Upper lobe of right lung (tissue), 1 donor: ENCODE data around the gene TLR5. TPM values are rescaled to one million over a fixed set of nuclear protein-coding genes. Genes with fewer than 3 reads are reported as not detected.

Experiments
- ATAC-seq: fragments of 200-7000 bp; cut with Tn5 transposase; one replicate; pipeline ENCODE4 v1.9.1; 2020; ENCODE audit warnings: mild to moderate bottlenecking, moderate library complexity
- DNase-seq: peaks from one replicate; pipeline ENCODE4 v3.0.0-alpha.2; 2020
- H3K27ac ChIP-seq: fragments of 200-600 bp; one replicate; pipeline ENCODE4 v1.8.0; 2022
- H3K27me3 ChIP-seq: fragments of 200-600 bp; one replicate; pipeline ENCODE4 v1.8.0; 2022; ENCODE audit warnings: mild to moderate bottlenecking
- H3K36me3 ChIP-seq: fragments of 200-600 bp; one replicate; pipeline ENCODE4 v1.8.0; 2022
- H3K4me1 ChIP-seq: fragments of 200-600 bp; one replicate; pipeline ENCODE4 v1.8.0; 2022
- H3K4me3 ChIP-seq: fragments of 200-600 bp; one replicate; pipeline ENCODE4 v1.8.0; 2022; ENCODE audit warnings: mild to moderate bottlenecking
- H3K9me3 ChIP-seq: fragments of 200-600 bp; one replicate; pipeline ENCODE4 v1.8.0; 2022
- intact Hi-C: fragments of 100-400 bp; cut with DNase I; formaldehyde crosslinking; loops from one replicate; pipeline ENCODE4 v1.11.0; 2022
- total RNA-seq: library from RNA; stranded (reverse); fragmentation: NEBNext Ultra II Directional; extraction: Animal tissue kit (Norgen Biotek cat#: 25700); gene quantifications from one replicate; pipeline ENCODE4 v1.2.1, GENCODE V29; 2021
- TF ChIP-seq, protein P1 (sequence below): fragments of 200-600 bp; IDR thresholded peaks from one replicate; pipeline ENCODE4 v1.8.0; 2022; ENCODE audit warnings: antibody characterized with exemption
- donor health status: DM: no; HTN: yes; CAD: no; lungs with severe emphysema.

The TLR5 gene
- total RNA-seq, 1 donor from 2014 or later, result 22.3 TPM

DNA sequence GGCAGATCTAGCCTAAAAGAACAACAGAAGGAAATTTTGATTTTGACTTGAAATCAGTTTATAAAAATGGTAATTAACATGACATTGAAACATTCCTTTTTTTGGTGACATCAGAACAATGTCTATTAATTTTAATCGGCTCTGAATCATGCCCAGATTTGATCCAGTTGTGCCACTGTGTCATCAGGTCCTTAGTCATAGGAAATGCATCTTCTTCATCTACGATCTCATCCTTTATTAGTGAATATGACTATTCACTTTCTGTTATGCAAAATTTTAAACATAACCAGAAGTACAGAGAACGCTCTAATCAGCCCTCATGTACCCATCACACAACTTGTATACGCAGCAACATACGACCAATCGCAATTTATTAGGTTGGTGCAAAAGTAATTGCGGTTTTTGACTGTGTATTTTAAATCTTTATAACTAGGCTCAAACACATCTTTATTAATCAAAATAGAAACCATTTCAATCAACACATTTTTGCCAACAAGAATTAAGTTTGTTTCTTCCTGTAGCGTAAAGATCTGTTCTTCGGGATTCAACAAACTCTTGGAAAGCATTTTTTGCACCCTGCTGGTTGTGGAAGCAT lies 40.3 kb upstream of the TLR5 start:
- Histone ChIP-seq H3K9me3 (no peaks in the 10 kb centered on the region), H3K4me3 (no peak overlapping the region), H3K27ac (no peak overlapping the region), H3K27me3 (no peaks in the 10 kb centered on the region), H3K36me3 (no peaks in the 10 kb centered on the region), H3K4me1 (peaks cover 24% of the 10 kb centered on the region)
- no peak for DNase-seq
- no peak for ATAC-seq
- intact Hi-C loops, result no loop called here
- TF ChIP-seq, protein P1, sequence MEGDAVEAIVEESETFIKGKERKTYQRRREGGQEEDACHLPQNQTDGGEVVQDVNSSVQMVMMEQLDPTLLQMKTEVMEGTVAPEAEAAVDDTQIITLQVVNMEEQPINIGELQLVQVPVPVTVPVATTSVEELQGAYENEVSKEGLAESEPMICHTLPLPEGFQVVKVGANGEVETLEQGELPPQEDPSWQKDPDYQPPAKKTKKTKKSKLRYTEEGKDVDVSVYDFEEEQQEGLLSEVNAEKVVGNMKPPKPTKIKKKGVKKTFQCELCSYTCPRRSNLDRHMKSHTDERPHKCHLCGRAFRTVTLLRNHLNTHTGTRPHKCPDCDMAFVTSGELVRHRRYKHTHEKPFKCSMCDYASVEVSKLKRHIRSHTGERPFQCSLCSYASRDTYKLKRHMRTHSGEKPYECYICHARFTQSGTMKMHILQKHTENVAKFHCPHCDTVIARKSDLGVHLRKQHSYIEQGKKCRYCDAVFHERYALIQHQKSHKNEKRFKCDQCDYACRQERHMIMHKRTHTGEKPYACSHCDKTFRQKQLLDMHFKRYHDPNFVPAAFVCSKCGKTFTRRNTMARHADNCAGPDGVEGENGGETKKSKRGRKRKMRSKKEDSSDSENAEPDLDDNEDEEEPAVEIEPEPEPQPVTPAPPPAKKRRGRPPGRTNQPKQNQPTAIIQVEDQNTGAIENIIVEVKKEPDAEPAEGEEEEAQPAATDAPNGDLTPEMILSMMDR, result no peak

DNA sequence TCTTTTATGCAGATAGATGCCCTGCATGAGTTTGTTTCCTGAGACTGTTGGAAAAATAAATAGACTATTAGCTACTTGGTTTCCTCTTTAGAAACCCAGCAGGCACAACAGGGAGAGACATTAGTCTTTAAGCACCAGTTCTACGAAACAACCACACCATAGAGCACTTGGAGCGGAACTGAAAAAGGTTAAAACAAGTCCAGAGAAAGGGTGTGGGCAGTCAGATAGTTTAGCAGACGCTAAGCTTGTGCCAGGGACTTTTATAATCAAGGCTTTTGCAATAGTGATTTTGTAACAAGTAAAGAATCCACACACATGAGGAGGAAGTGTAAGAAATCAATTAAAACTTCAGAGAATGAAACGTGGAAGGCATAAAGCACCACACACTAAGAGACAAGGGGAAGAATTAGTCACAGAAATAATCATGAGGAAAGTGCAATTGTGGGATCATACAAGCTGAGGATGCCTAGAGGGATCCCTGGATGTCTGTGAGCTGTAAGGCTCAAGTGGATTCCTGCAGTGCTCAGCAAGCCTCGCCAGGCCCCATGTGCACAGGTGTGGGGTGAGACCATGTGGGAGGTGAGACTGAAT lies 37.8 kb upstream of the TLR5 start:
- Histone ChIP-seq H3K27me3 (no peaks in the 10 kb centered on the region), H3K4me1 (peaks cover 46% of the 10 kb centered on the region), H3K27ac (peak overlapping the region; percentile 44), H3K36me3 (no peaks in the 10 kb centered on the region), H3K4me3 (no peak overlapping the region), H3K9me3 (no peaks in the 10 kb centered on the region)
- TF ChIP-seq, protein P1, result no peak
- intact Hi-C loops, result no loop called here
- ATAC-seq (peak; percentile 87), DNase-seq (no peak)

DNA sequence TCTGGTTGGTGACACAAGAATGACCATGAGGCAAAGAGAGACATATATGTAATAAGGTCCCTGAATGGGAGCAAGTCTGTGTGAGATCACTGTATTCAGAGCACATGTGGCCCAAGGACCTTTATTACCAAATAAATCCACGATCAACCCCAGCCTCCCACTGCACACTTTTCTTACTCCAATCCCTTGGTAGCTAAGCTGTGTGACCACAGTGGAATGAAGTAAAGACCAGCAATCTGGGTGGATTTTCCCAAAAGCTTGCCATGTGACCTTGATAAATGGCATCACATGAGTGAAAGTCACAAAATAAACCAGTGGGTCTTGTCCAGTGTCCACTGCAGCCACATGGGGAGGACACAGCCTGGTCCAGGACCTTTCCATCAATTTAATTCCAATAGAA lies 36.7 kb upstream of the TLR5 start:
- ATAC-seq, result peak; percentile 6

GRCh38 chr1:223179280-223179679 lies 36.2 kb upstream of the TLR5 start:
- Histone ChIP-seq H3K4me1 (peaks cover 48% of the 10 kb centered on the region), H3K27me3 (no peaks in the 10 kb centered on the region), H3K4me3 (no peak overlapping the region), H3K36me3 (no peaks in the 10 kb centered on the region), H3K9me3 (no peaks in the 10 kb centered on the region), H3K27ac (no peak overlapping the region)
- ATAC-seq, result no peak
- intact Hi-C loops, result no loop called here
- DNase-seq, result no peak
- TF ChIP-seq, protein P1, result no peak

More for the DNA sequence above, 36.7 kb upstream of the TLR5 start:
- H3K9me3 ChIP-seq, result no peaks in the 10 kb centered on the region
- no peak overlapping the region for H3K4me3 ChIP-seq
- H3K36me3 ChIP-seq, result no peaks in the 10 kb centered on the region
- peak overlapping the region; percentile 0 for H3K27ac ChIP-seq
- H3K27me3 ChIP-seq, result no peaks in the 10 kb centered on the region
- H3K4me1 ChIP-seq, result peaks cover 48% of the 10 kb centered on the region
- intact Hi-C loops, result no loop called here
- TF ChIP-seq, protein P1, result no peak
- no peak for DNase-seq

DNA sequence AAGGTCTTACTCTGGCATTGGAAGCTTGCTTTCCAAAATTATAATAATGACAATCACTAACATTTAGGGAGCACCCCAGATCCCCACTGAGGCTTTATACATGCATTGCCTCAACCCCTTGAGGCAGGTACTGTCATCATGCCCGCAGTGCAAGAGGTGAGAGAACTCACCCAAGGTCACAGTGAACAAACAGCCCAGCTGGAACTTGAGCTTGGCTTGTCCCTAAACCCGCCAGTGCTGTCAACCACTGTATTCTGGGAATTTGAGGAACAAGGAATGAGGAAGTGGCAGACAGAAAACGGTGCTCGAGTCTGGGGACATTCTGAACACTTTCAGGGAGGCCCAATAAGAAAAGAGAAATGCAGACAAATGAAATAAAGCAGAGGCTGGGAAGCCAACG lies 34.6 kb upstream of the TLR5 start:
- H3K27me3 ChIP-seq, result no peaks in the 10 kb centered on the region
- H3K9me3 ChIP-seq, result no peaks in the 10 kb centered on the region
- H3K4me1 ChIP-seq, result peaks cover 48% of the 10 kb centered on the region
- TF ChIP-seq, protein P1, result no peak
- H3K27ac ChIP-seq, result peak overlapping the region; percentile 66
- ATAC-seq (peak; percentile 84), DNase-seq (no peak)
- no peak overlapping the region for H3K4me3 ChIP-seq
- H3K36me3 ChIP-seq, result no peaks in the 10 kb centered on the region
- intact Hi-C loops, result no loop called here
